CD1c-positive myeloid dendritic cell (primary cell): ENCODE measurements around the gene SMOC2.

ENCODE experiments used
- DNase-seq: peaks from one replicate; pipeline ENCODE4 v3.0.0-alpha.2; 2016; ENCODE audit errors: extremely low spot score

Gene SMOC2

DNA sequence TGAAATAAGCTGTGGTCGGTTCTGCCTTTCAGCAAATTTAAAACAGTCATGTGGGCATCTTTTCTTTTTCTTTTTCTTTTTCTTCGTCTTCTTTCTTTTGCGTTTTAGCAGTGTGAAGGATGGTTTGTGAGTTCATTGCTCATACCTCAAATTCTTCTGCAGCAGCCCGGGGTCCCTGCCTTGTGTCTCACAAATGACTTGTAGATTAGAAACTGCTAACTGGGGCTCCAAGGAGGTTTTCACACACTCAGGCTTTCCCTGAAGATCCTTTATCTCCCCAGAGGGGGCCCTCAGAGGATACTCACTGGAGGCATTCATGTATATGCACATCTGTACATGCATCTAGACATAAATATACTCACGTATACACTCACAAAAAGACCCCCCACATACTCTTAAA, 1.7 kb downstream of the SMOC2 start:
- no peak for DNase-seq

DNA sequence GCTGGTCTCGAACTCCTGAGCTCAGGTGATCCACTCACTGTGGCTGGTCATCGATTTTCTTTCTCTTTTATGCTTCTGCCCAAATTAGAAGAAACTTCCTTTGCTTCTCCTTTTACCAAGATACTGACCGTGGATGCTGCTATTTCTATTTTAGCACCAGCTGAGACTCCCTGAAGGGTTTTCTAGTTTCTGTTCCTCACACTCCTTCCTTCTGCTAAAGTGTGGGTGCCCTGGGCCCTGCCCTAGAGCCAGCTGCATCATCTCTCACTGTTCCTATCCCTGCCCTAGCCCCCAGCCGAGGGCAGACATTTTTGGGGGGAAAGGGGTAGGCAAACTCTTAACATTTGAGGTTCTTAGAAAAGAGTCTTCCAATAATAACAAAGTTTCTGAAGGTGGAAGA, 6.3 kb downstream of the SMOC2 start:
- DNase-seq = no peak

DNA sequence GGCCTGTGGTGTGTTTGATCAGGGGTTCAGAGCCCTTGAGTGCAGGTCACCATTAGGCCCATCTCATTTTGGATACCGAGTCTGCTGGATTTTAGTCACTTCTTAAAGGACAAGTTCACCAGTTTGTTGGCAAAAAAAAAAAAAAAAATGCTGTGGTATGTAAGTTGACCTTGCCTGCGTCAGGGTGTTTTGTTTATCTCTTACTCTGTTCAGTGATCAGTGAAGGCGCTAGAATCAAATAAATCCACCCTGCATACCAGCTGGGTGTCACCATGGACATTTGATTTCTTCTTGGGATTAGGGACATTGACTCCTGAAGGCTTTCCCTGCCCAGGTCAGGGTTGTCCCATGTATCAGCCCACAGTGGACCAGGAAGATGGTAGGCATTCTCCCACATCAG, 6.7 kb downstream of the SMOC2 start:
- no peak for DNase-seq

DNA sequence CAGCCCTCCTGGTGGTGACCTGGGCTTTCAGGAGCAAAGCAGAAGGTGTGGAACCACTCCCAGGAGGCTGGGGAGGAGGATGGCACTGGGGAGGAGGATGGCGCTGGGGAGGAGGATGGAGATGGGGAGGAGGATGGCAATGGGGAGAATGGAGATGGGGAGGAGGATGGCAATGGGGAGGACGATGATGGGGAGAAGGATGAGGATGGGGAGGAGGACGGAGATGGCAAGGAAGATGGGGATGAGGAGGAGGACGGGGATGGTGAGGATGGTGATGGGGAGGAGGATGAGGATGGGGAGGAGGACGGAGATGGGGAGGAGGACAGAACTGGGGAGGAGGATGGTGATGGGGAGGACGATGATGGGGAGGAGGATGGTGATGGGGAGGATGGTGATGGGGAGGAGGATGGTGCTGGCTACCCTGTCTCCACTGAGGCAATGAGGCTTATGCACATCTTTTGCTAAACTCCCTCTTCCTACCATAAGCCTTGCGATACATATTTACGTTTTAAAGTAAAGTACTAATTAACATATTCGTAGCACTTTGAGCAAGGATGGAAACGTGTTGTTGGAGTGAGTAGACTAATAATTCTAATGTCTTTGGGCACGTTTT, 7.4 kb downstream of the SMOC2 start:
- DNase-seq = no peak

DNA sequence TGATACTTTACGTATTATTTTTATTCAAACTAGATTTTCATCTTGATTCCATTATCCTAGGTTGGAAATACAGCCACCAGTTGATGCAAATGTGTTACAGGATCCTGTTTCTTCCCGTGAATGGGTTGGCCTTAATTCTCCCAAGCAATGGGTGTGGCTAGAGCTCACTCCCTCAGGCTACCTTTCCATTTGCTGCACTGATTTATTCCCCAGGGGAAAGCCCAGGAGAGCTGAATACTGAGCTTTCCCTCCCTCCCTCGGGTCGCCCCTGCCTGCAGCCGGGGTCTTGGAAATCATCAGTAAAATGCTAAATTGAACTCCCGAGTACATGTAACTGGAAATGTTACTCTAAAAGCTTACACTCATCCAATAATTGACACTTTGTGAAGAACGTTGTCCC, 9.9 kb downstream of the SMOC2 start:
- DNase-seq = no peak

DNA sequence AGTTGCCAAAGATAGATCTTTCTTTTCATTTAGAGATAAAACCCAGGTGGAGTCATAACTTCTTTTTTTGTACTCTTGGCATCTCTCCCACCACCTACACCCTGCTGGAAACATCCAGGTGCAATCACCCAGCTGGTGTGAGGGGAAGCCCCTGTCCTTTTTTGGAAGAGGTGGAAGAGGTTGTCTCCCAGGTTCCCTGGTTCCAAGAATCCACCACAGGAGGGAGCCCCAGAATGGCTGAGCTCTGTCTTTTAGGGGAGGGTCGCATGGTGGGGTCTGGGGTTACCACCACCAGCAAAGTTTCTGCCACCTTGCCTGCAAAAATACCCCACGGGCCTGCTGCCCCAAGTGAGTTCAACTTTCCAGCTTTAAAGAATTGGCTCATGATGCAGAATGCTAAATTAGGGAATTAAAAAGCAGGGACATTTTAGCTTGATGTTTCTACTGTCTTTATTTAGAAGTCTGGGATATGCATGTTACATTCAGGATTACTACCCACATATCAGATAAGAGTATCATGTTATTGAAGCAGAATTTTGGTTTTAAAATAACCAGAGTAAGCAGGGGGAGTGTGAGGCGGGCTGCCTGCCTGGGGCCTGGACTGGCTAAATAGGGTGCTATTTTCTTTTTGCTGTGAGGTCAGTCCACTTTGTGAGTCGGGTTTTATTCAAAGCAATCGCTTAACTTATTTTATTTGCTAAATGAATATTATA, 11.0 kb downstream of the SMOC2 start:
- DNase-seq = no peak

DNA sequence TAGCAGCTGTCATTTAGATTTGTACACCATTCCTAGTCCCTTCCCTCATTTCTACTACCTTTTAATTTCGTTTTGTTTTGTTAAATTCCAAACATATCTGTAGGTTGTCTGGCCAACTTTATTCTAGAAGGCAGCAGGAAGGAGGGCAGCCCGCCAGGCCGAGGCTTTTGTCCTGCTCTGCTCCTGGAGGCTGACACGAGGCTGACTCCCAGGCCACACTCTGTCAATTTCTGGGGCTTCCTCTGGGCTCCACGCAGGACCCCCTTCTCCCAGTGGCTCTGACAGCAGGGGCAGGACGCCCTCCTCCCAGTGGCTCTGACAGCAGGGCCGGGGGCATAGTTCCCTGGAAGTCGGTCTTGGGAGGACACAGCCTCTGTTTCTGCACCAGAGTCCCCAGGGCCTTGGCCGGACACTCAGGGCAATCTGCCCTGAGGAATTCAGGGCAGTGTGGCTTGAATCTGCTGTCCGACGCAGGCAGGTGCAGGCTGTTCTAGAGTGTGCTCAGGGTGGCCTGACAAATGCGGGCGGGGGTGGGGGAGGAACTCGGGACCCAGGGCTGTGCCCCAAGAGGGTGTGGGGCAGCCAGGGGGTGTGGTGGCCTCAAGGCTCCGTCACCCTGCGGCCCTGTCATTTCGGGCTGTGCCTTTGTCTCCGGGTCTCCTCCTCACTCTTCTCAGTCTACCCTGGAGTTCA, 11.8 kb downstream of the SMOC2 start:
- DNase-seq = no peak

DNA sequence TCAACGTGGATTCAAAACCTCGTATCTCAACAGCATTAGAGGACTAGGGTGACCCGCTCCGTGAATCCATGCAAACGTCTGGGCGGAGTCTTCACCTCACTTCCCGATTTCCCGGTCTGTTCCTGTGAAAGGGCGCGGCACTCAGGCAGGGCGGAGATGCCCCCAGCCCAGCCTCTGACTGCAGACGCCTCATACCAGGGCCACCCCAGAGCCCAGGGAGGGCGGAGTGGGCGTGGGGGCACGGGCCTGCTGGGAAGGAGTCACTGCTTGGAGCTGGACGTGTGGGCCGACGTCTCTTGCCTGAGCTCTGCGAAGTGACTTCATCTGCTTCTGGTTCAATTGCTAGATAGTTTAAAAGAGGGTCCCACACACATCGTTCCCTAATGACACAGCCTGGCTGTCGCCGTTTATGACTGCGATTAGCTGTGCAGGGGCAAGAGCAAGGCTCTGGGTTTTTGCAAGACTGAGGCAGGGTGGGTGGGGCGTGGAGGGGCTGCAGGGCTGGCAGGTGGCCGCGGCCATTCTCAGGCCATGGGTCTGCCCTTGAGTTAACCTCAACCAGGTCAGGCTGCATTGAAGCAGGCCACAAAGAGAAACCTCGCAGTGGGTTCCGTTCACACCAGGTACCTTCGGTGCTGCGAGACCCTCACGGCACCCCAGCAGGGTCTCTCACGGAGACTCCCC, 15.0 kb downstream of the SMOC2 start:
- no peak for DNase-seq

DNA sequence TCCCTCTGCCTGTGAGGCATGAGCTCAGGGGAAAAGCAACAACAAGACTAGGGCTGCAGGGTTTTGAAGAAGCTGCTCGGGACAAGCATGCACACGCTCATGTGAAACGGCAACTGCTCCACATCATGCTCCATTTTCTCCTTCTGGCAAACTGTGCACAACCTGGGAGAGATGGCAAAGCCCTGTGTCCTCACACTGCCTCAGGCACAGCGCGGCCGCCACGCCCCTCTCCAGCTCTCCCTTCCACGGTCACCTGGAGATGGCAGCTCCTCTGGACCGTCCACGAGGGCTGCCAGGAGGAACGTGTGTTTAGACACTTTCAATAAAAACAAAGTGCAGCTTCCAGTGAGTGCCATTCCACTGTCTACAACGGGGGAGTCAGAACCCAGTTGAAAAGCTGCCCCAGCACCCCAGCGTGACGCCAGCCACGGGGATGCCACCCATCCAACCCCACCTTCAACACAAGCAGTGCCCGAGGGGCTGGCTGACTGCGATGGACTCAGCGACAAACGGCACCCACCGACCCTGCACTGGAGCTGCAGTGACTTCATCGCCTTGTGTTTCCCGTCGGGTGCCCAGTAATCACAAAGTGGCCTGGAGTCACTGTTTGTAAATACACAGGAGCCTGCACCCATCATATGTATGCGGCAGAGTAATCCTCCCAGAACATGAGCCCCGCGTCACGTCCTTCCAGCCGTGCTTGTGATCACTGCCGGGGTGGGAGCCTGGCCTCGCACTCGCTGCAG, 16.1 kb downstream of the SMOC2 start:
- no peak for DNase-seq

DNA sequence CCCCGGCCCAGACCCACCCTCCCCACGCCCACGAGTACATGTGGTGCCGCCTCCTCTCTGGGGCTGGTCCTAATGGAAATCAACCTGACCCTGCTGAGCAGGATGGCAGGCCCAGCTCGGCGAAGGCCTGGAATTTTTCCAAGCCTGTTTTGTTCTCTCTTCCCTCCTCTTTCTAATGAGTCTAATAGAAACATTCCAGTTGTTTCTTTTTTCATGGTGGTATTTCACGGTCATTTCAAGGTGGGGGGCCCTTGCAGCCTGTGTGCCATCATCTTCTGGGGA, 16.6 kb downstream of the SMOC2 start:
- no peak for DNase-seq

DNA sequence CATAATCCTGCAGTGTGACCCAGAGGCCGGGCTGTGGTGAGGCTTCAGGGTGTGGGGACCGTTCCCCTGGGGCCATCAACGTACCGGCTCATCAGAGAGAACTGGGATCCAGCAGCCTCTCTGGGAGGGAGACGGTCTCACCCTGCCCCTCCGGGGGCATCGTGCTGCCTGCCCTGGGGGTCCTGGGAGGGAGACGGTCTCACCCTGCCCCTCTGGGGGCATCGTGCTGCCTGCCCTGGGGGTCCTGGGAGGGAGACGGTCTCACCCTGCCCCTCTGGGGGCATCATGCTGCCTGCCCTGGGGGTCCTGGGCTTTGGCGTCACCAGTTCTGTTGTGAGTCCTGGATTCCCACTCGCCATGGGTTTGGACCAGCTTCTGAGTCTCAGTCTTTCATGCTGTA, 17.1 kb downstream of the SMOC2 start:
- no peak for DNase-seq

DNA sequence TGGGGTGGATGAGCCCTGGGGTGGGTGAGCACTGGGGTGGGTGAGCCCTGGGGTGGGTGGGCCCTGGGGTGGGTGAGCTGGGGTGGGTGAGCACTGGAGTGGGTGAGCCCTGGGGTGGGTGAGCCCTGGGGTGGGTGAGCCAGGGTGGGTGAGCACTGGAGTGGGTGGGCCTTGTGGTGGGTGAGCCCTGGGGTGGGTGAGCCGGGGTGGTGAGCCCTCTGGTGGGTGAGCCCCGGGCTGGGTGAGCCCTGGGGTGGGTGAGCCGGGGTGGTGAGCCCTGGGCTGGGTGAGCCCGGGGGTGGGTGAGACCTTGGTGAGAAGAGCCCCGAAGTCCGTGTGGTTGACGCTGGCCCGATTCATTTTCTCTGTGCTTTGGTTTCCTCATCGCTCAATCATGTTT, 18.6 kb downstream of the SMOC2 start:
- DNase-seq = no peak

DNA sequence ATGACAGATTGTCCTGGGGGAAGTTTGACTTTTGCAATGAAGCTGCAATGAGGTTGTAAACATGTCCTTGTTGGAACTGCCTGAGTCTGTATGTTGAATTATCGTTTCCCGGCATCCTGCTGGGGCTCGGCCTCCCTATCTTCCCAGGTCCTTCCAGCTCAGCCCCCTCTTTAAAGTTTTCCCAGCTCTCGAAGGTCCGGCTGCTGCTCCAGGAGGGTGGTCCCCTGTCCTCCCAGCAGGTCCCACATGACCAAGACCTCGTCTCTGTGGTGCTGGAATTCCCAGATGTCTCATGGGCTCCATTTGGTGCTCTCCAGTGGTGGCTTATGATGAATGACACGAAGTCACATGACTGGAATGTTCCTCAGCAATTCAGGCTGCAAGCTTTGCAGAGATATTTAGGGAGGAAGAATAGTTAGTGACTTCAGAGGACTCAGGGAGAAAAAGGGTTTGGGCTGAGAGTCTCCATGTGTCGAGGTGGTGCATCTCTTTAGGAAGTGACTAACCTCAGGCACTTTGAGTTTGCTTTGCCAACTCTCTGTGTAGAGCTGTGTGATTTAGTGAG, 21.4 kb downstream of the SMOC2 start:
- DNase-seq = no peak

DNA sequence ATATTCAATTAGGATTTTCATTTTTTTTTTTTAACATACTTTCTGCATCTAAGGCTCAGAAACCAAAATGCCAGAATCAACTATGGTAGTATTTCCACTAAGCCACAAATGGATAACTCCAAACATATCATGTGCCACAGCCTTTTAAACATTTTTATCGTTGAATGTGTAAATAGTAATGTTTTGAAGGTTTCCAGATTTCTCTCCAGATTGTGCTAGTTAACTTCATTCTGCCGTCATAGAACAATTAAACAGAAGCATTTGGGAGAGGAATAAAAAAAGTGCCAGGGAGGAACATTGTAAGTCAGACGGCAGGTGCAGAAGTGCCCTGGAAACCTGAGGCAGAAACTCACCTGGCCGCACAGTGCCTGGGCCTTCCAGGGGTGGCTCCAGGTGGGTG, 23.6 kb downstream of the SMOC2 start:
- no peak for DNase-seq

DNA sequence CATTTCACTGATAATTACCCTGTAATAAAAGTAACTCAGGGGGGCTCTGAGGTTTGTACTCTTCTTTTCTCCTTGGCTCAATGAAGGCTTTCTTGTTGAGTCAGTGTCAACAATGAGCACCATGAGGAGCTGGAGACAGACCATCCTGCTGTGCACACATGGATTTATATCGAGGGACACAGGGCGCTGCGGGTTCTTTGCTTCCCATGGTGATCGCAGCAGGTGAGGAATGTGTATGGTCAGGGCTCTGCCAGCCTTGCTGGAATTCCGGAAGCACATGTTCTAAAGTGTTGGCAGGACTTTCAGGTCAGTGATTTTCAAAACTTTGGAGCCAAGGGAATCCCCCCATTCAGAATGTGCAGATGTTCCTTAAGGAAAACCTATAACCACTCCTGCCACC, 27.1 kb downstream of the SMOC2 start:
- no peak for DNase-seq

DNA sequence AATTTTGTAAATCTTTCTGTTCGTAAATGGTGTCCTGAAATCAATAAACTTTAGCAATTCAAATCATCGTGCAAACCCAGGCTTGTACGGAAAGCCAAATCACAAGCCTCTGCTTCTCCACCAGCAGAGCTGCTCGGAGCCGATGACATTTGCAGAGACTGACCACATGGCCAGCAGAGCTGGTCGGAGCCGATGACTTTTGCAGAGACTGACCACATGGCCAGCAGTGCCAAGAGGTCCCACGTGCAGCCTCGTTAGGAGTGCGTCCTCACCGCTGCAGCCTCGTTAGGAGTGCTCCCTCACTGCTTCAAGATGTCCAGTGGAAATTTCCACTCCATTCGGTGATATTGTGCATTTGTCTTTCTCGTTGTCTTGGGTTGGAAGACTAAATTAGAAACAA, 28.5 kb downstream of the SMOC2 start:
- DNase-seq = no peak

DNA sequence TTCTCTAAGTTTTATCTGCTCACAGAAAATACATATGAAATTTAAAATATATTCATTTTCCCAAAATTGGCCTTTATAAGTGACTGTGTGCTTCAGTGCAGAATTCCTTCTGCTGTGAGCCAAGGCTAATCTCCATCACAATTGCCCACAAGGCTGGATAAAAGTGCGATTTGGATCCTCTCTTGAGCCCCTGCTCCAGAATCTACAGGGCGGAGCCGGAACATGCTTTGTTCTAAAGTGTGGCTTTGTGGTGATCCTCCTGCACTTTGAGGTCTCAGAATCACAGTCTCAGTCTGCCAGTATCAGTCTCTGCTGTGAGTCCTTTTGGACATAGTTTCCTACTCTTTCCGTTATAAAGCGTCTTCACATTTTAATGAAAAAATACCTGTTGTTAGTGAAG, 28.9 kb downstream of the SMOC2 start:
- DNase-seq = no peak

DNA sequence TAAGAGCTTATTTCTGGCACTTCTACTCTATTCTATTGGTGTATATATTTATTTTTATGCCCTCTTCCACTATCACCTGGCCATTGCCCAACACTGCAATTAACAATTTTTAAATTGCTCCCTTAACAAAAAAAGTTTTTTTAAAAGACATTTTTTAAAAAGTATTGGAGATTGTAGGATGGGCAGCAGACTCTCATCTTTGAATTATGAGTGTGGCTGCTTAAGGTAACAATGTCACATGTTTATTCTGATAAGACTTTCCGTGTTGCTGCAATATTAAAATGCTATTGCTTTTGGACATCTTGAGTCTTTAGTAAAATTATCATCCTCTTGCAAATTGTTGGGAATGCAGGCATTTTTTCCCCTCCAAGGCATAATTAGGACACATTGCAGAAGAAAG, 31.4 kb downstream of the SMOC2 start:
- DNase-seq = no peak

DNA sequence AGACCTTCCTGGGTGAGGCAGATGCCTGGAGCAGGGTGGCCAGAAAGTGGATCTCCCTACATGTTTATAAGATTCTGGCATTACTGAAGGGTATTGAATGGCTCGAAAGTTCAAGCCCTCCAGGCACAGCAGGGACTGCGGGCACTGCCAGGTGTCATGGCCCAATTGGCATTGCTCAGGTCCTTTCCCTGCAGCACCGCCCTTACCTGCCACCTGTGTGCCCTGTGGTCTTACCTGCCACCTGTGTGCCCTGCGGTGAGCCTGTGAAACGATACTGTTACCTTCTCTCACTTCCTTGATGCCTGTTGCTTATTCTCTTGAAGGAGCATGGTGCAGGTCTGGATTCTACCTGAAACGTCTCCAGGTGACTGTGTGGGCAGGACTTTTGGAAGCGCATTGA, 32.2 kb downstream of the SMOC2 start:
- DNase-seq = no peak

DNA sequence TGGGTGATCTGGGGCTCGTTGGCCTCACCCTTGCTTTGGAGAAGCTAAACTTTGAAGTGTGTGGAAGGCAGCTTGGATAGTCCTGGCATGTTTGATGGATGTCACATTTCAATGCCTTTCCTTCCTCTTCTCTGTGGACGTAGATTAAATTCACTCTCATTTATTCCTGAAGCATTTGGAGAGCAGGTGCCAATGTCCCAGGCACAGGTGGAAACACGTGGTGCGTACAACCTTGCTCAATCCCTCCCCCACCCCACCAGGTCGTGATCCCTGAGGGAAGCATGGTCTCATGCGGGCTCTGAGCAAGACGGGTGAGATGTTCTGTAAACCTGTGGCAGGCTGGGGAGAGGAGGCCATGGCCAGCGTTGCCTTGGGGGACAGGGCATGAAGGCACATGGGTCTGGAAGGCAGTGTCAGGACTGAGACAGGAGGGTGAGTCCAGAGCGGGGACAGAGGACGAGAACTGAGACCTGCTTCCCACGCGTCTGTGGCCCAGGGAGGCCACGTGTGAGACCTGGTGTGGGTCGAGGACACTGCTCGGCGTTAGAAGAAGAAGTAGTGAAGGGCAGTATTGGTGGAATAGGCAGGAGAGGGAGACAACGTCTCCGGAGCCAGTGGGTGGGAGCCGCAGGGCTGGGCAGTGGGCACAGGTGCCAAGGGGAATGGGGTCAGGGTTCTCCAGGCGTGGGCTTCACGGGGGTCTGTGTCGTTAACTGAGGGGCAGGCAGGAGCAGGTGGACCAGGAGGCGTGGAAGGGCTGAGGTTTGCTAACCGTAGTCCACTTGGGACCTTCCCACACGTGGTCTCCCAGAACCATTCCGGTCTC, 34.4 kb downstream of the SMOC2 start:
- no peak for DNase-seq

DNA sequence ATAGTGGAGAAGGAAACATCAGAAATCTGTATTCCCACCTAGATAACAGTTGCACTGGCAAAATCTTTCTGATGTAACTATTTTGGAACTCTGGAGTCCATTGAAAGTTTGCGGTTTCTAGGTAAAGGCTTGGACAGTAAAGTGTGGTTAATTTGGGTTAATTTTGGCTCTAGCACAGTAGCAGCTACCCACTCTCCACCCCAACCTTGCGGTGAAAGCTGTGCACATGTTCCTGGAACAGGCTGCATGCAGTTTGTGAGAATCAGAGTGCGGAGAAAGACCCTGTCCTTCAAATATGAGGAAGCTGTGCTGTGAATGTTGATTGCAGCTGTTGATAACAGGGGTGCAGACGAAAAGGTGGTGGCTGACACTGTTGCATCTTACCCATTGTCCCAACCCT, 38.4 kb downstream of the SMOC2 start:
- no peak for DNase-seq
